NCI-H345 treated with DMSO at 0.1 percent for 48 hours (cell line): Measurements from ENCODE around the gene LSMEM2.

Experiments
- DNase-seq: peaks from one replicate; lab custom pipeline; 2025; ENCODE audit not compliant: unreplicated experiment; lab: John Stamatoyannopoulos, UW

The LSMEM2 gene

GRCh38 chr3:50320853-50321335, 42.0 kb downstream of the LSMEM2 start:
- DNase-seq: peak; percentile 4

- peak; percentile 65 for DNase-seq
These were observed 42.6 kb downstream of the LSMEM2 start for GRCh38 chr3:50321336-50322114.

- DNase-seq: no peak
These were observed 43.2 kb downstream of the LSMEM2 start for GRCh38 chr3:50322115-50322385.

- DNase-seq: no peak
These were observed 43.7 kb downstream of the LSMEM2 start, which contains the start of gene HYAL2 for GRCh38 chr3:50322386-50323091. Gene HYAL2 (minus strand): TSS chr3:50322745. CDS start chr3:50320489, 2,256 bp downstream.

GRCh38 chr3:50323092-50323600, 44.3 kb downstream of the LSMEM2 start:
- no peak for DNase-seq

GRCh38 chr3:50323614-50324199, 44.8 kb downstream of the LSMEM2 start:
- DNase-seq: no peak

GRCh38 chr3:50324351-50325112, 45.6 kb downstream of the LSMEM2 start:
- peak; percentile 19 for DNase-seq

GRCh38 chr3:50325113-50325480, 46.2 kb downstream of the LSMEM2 start:
- DNase-seq: no peak

- DNase-seq: no peak
These were observed 46.8 kb downstream of the LSMEM2 start for GRCh38 chr3:50325497-50326181.

- no peak for DNase-seq
These were observed 47.3 kb downstream of the LSMEM2 start for GRCh38 chr3:50326182-50326541.

GRCh38 chr3:50327129-50327528, 48.2 kb downstream of the LSMEM2 start:
- no peak for DNase-seq

GRCh38 chr3:50327943-50328691, 49.2 kb downstream of the LSMEM2 start, which contains the start of gene TUSC2:
Gene TUSC2 (minus strand): TSS chr3:50328223. CDS start chr3:50328099, 124 bp downstream.
- DNase-seq: peak; percentile 77

- DNase-seq: no peak
These were observed 51.4 kb downstream of the LSMEM2 start for GRCh38 chr3:50330330-50330729.

GRCh38 chr3:50331364-50331907, 52.5 kb downstream of the LSMEM2 start:
- DNase-seq: no peak

GRCh38 chr3:50333744-50334328, 54.9 kb downstream of the LSMEM2 start:
- no peak for DNase-seq

- DNase-seq: no peak
These were observed 55.6 kb downstream of the LSMEM2 start for GRCh38 chr3:50334339-50335075.

- DNase-seq: no peak
These were observed 57.7 kb downstream of the LSMEM2 start for GRCh38 chr3:50336452-50337174.
